ENCODE data around the gene TPST1. TPM values are rescaled to one million over a fixed set of nuclear protein-coding genes. Genes with fewer than 3 reads are reported as not detected.

TPST1 gene
- total RNA-seq, 1 experiment from 2014 or later, result 14.9 TPM

GRCh38 chr7:66276363-66276762 is 71.2 kb downstream of the TPST1 start:
- BruUV-seq (replicated peaks), result no TSS peak
- Histone ChIP-seq H3K36me3 (ENCODE audit: low read depth) (no peaks in the 10 kb centered on the region), H3K27ac (no peak overlapping the region), H3K9me3 (ENCODE audit: insufficient read depth, low read depth) (no peaks in the 10 kb centered on the region), H3K4me2 (no peak overlapping the region), H3K9me2 (ENCODE audit: insufficient read depth) (no peaks in the 10 kb centered on the region), H3K27me3 (ENCODE audit: insufficient read depth, low read depth) (no peaks in the 10 kb centered on the region), H2AFZ (no peak overlapping the region), H4K20me1 (ENCODE audit: insufficient read depth) (no peaks in the 10 kb centered on the region), H3K4me1 (replicated peaks; ENCODE audit: insufficient read depth) (no peaks in the 10 kb centered on the region), H3K79me2 (ENCODE audit: low read depth) (no peaks in the 10 kb centered on the region), H3F3A (ENCODE audit: insufficient read depth, low read depth) (no peaks in the 10 kb centered on the region), H3K4me3 (no peak overlapping the region)
- ChIA-PET POLR2A (ENCODE audit: unreplicated experiment) (no interaction called here), CTCF (no interaction called here)
- no peak for DNase-seq
- TF ChIP-seq CTCF (conservative IDR thresholded peaks at IDR 0.05) (no peak), EZH2 (IDR thresholded peaks at IDR 0.05; ENCODE audit: low read depth) (no peak)
- intact Hi-C loops (cut with micrococcal nuclease; ENCODE audit: unreplicated experiment), result no loop called here

- H2AFZ ChIP-seq, result no peak overlapping the region
- no peaks in the 10 kb centered on the region for H3K9me2 ChIP-seq (ENCODE audit: insufficient read depth)
- H3K79me2 ChIP-seq (ENCODE audit: low read depth), result no peaks in the 10 kb centered on the region
- H3K36me3 ChIP-seq (ENCODE audit: low read depth), result no peaks in the 10 kb centered on the region
- intact Hi-C loops (cut with micrococcal nuclease; ENCODE audit: unreplicated experiment), result no loop called here
- H3K4me3 ChIP-seq, result no peak overlapping the region
- no peaks in the 10 kb centered on the region for H3K9me3 ChIP-seq (ENCODE audit: insufficient read depth, low read depth)
- no peaks in the 10 kb centered on the region for H3F3A ChIP-seq (ENCODE audit: insufficient read depth, low read depth)
- BruUV-seq (replicated peaks), result no TSS peak
- no peaks in the 10 kb centered on the region for H3K27me3 ChIP-seq (ENCODE audit: insufficient read depth, low read depth)
- ChIA-PET POLR2A (ENCODE audit: unreplicated experiment) (interaction anchor here (0.6 kb wide), 1 partner anchor 228 kb away, joined by 8 read pairs; no protein-coding TSS in a partner anchor), CTCF (no interaction called here)
- DNase-seq, result no peak
- no peaks in the 10 kb centered on the region for H3K4me1 ChIP-seq (replicated peaks; ENCODE audit: insufficient read depth)
- H3K4me2 ChIP-seq, result no peak overlapping the region
- H3K27ac ChIP-seq, result no peak overlapping the region
- TF ChIP-seq EZH2 (IDR thresholded peaks at IDR 0.05; ENCODE audit: low read depth) (no peak), CTCF (conservative IDR thresholded peaks at IDR 0.05) (no peak)
- no peaks in the 10 kb centered on the region for H4K20me1 ChIP-seq (ENCODE audit: insufficient read depth)
Observed at GRCh38 chr7:66277492-66277891, 72.4 kb downstream of the TPST1 start.

- peaks cover 15% of the 10 kb centered on the region for H3K4me1 ChIP-seq (replicated peaks; ENCODE audit: insufficient read depth)
- intact Hi-C loops (cut with micrococcal nuclease; ENCODE audit: unreplicated experiment), result no loop called here
- peaks cover 6% of the 10 kb centered on the region; the same call in 1 of the 2 replicates for H3F3A ChIP-seq (ENCODE audit: insufficient read depth, low read depth)
- no peaks in the 10 kb centered on the region for H4K20me1 ChIP-seq (ENCODE audit: insufficient read depth)
- 0 out of 2 replicates have a peak, but pooled peaks cover 3% of the 10 kb centered on the region for H3K9me2 ChIP-seq (ENCODE audit: insufficient read depth)
- DNase-seq, result no peak
- H3K9me3 ChIP-seq (ENCODE audit: insufficient read depth, low read depth), result no peaks in the 10 kb centered on the region
- no peaks in the 10 kb centered on the region for H3K27me3 ChIP-seq (ENCODE audit: insufficient read depth, low read depth)
- H2AFZ ChIP-seq, result no peak overlapping the region
- H3K27ac ChIP-seq, result no peak overlapping the region
- H3K4me3 ChIP-seq, result no peak overlapping the region
- H3K79me2 ChIP-seq (ENCODE audit: low read depth), result no peaks in the 10 kb centered on the region
- POLR2A ChIA-PET (ENCODE audit: unreplicated experiment), result no interaction called here
- H3K4me2 ChIP-seq, result no peak overlapping the region
- no peaks in the 10 kb centered on the region for H3K36me3 ChIP-seq (ENCODE audit: low read depth)
- BruUV-seq (replicated peaks), result no TSS peak
- CTCF ChIA-PET, result no interaction called here
- TF ChIP-seq EZH2 (IDR thresholded peaks at IDR 0.05; ENCODE audit: low read depth) (no peak), CTCF (conservative IDR thresholded peaks at IDR 0.05) (no peak)
Observed at GRCh38 chr7:66279912-66280311, 74.8 kb downstream of the TPST1 start.

All from PC-9 (cell line).